Epithelial cell of esophagus (primary cell): ENCODE results near the gene OSBPL3.

Experiments used
- DNase-seq: peaks from one replicate; pipeline ENCODE4 v3.0.0; 2010; ENCODE audit warnings: low read depth
- H3K4me3 ChIP-seq: 2 replicates; pipeline ENCODE4 v1.5.1; 2011; ENCODE audit warnings: mild to moderate bottlenecking, low read length, control low read depth
- TF ChIP-seq, protein P1 (sequence below): IDR thresholded peaks from 2 replicates; pipeline ENCODE4 v1.5.1; 2011; ENCODE audit warnings: low read depth, mild to moderate bottlenecking, low read length, control low read depth, inconsistent platforms; ENCODE audit not compliant: insufficient read depth; ENCODE audit errors: missing control alignments

Gene OSBPL3

DNA sequence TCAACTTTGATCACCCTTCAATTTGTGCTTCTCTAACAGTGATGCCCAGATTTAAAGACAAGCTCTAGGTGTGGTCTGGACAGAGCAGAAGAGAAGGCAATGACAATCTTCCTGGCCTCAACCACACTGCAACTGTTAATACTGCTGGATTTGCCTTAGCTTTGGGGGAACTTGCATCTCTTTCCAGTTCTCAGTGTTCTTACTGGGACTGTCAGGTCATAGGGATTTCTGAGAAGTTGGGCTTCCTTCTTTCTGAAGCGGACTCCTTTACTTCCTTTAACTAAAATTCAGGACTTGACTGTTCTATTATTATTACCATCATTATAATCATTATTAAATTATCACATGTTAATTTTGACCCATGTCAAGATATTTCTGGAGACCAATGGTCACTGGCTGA is 80.8 kb downstream of the OSBPL3 start:
- DNase-seq = no peak
- TF ChIP-seq, protein P1, sequence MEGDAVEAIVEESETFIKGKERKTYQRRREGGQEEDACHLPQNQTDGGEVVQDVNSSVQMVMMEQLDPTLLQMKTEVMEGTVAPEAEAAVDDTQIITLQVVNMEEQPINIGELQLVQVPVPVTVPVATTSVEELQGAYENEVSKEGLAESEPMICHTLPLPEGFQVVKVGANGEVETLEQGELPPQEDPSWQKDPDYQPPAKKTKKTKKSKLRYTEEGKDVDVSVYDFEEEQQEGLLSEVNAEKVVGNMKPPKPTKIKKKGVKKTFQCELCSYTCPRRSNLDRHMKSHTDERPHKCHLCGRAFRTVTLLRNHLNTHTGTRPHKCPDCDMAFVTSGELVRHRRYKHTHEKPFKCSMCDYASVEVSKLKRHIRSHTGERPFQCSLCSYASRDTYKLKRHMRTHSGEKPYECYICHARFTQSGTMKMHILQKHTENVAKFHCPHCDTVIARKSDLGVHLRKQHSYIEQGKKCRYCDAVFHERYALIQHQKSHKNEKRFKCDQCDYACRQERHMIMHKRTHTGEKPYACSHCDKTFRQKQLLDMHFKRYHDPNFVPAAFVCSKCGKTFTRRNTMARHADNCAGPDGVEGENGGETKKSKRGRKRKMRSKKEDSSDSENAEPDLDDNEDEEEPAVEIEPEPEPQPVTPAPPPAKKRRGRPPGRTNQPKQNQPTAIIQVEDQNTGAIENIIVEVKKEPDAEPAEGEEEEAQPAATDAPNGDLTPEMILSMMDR = no peak
- H3K4me3 ChIP-seq = no peak overlapping the region

DNA sequence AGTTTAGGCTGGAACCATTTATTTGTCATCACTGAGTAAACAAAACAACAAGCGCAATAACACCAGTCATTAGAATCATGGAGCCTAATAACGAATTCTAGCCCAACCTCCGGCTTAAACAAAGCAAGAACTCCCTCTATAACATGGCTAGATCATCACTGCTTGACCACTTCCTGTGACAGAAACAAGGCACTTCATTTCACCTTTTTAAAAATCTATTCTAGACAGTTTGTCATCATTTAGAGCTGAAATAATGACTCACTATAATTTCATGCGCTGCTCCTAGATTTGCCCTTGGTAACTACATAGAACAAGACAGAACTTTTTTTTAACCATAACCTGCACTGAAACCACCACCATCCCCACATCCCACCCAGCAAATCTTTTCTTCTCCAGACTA is 81.3 kb downstream of the OSBPL3 start:
- TF ChIP-seq, protein P1 = no peak
- peak; percentile 53 for DNase-seq
- no peak overlapping the region for H3K4me3 ChIP-seq

DNA sequence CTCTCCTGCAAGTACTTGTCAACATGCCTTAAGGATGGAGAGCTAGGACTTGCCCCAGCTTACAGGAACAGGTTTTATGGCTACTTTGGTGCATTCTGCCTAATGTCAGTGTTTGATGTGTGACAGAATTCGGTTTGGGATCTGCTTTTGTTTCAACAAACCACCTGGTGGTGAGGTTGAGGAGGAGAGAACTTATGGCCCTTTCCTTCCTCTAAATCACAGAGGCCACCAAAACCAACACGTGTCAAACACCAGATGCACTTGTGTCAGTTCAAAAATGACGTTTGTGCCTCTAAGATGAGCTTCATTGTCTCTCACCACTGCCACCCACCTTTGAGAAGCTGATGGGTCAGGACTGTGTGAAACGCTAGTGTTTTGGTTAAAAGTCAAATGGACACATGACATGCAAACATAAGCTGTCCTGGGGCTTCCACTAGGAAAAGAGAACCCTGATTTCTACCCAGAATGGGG is 83.9 kb downstream of the OSBPL3 start:
- TF ChIP-seq, protein P1 = no peak
- H3K4me3 ChIP-seq = no peak overlapping the region
- DNase-seq = no peak

DNA sequence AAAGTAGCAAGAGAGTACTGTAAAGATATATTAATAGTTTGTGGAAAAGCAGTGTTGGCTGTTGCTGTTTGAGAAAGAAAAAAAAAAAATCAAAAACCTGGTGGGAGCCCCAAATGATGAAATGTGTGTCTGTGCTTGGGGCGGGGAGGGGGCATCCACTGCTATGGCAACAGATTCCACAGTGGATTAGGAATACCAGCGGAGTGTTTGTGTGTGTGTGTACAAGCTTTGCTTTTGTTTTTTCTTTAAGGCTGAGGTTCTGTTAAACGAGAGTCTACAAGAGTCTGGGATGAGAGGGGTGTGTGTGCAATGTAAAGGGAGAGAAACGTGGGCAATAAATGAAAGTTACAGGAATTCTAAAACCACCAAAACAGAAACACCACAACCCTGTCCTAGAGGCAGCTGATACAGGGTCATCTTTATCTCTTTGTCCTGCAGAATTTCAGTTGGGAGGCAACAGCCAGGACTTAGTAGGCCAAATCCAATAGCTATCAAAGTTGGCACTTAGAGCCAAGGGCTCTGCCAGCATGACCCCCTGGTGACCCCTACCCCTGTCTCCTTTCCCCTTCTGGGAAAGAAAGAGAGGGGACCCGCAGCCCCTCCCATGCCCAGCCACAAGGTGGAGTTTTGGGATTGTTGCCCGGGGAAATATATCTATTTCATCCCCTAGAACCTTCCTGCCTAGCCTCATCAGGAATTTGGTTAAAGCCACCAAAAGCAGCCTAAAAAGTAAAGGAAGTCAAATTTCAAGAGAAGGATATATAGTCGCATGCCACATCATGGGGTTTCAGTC is 85.4 kb downstream of the OSBPL3 start:
- TF ChIP-seq, protein P1 = peak; percentile 24
- DNase-seq = no peak
- H3K4me3 ChIP-seq = no peak overlapping the region

DNA sequence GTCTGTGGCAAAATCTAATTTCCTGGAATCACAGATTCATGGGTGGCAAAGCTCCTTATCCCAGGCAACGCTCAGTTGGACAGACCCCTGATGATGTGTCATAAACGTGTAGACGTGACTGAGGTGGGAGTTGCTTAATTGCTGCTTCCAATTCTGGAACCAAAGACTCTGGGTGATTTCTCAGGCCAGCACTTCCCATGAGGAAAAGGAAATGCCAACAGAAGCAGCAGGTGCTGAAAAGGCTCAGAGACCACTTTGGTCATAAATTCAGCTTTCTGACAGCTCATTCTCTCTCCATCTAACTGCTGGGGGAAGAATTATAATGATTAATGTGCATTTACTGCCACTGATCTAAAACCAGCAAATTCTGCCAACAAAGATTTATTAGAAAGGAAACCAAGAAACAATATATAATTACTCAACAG is 88.7 kb downstream of the OSBPL3 start:
- no peak overlapping the region for H3K4me3 ChIP-seq
- no peak for DNase-seq
- TF ChIP-seq, protein P1 = no peak

DNA sequence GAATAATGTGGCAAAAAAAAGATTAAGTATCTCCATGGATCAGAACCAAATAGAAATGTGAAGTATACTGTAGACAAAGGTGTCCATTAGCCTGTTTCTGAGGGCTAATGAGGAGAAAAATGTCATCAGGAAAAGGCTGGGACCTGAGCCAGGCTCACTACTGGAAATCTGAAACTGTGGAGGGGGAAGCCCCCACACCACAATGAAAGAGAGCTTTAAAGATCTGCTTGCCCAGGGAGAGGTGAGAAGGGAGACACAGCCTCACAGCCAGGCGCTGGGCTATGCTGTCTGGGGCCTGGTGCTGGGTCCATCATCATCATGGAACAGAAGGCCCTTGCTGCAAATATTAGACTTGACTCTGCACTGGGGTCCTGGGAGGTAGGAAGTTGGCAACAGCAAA is 90.4 kb downstream of the OSBPL3 start:
- H3K4me3 ChIP-seq = no peak overlapping the region
- TF ChIP-seq, protein P1 = no peak
- DNase-seq = no peak

DNA sequence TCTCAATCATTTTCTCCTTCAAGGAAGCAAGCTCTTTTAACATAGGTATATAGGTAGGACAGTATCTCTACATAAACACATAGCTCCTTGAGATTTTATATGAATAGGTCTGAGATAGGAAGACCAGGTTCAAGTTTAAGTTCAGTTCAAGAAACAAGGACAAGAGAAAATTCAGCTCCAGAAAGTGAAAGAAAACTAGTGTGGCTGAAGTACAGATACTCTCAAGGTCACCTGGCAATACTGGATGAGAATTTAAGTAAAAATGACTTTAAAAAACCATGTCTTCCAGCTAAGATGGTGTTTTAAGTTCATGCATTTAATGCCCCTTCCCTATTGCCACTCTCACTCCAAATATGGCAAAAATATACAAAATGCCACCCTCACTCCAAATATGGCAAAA is 91.3 kb downstream of the OSBPL3 start:
- TF ChIP-seq, protein P1 = no peak
- no peak for DNase-seq
- H3K4me3 ChIP-seq = no peak overlapping the region
